Kidney epithelial cell (primary cell): Measurements from ENCODE around the gene MBOAT1. TPM values are rescaled to one million over a fixed set of nuclear protein-coding genes. Genes with fewer than 3 reads are reported as not detected.

Experiments used
- DNase-seq: peaks from one replicate; pipeline ENCODE4 v3.0.0-alpha.2; 2010; ENCODE audit warnings: low read depth
- H3K27me3 ChIP-seq: 2 replicates; pipeline ENCODE4 v1.6.0; 2011; ENCODE audit warnings: low read length; ENCODE audit not compliant: control insufficient read depth, insufficient read depth
- H3K36me3 ChIP-seq: 2 replicates; pipeline ENCODE4 v1.5.1; 2011; ENCODE audit warnings: low read length; ENCODE audit not compliant: control insufficient read depth, insufficient read depth
- H3K4me3 ChIP-seq: 2 replicates; pipeline ENCODE4 v1.5.1; 2011; ENCODE audit warnings: low read depth, mild to moderate bottlenecking, control low read depth, low read length
- CTCF ChIP-seq: IDR thresholded peaks from 2 replicates; pipeline ENCODE4 v1.5.1; 2011; ENCODE audit warnings: mild to moderate bottlenecking, moderate library complexity, low read length, control low read depth, inconsistent platforms; ENCODE audit not compliant: insufficient read depth, poor library complexity, severe bottlenecking
- total RNA-seq: library from RNA; depleted of rRNA; stranded (reverse); fragments of >200 nt; gene quantifications from 2 replicates; pipeline ENCODE4 v1.2.3, GENCODE V29; 2015

MBOAT1 gene
- total RNA-seq, 1 donor from 2014 or later: 12.0 TPM

DNA sequence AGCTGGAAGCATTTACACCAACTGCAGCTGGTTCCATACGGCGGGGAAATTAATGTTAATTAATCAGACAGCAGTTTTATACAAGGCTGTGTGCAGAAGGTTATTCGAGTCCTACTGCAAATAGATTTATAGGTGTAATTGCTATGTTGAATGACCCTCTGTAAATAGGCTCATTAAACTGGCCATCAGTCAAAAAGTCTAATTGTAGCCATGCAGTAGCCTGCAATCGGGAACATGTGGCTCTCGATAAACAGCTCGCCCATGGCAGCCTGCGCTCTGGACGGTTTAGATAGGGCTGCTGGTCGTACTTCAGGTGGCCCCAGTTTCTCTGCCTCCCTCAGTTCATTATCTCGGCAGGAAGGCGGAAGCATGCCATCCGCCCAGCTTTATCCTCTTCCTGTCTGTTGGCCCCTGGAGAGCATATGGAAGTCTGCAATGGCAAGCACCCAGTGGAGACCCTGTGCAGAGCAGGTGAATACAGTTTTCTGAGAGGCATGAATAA lies 143.2 kb downstream of the MBOAT1 start:
- Histone ChIP-seq H3K27me3 (no peaks in the 10 kb centered on the region), H3K36me3 (no peaks in the 10 kb centered on the region), H3K4me3 (no peak overlapping the region)
- DNase-seq: no peak
- TF ChIP-seq CTCF: no peak

GRCh38 chr6:20068421-20068988 lies 143.8 kb downstream of the MBOAT1 start:
- H3K4me3 ChIP-seq: no peak overlapping the region

GRCh38 chr6:20061952-20062351 lies 150.3 kb downstream of the MBOAT1 start:
- TF ChIP-seq CTCF: no peak
- DNase-seq: no peak
- Histone ChIP-seq H3K36me3 (no peaks in the 10 kb centered on the region), H3K27me3 (no peaks in the 10 kb centered on the region), H3K4me3 (no peak overlapping the region)

More at GRCh38 chr6:20068421-20068988, 143.8 kb downstream of the MBOAT1 start:
- TF ChIP-seq CTCF: no peak
- DNase-seq: no peak
- no peaks in the 10 kb centered on the region for H3K36me3 ChIP-seq
- no peaks in the 10 kb centered on the region for H3K27me3 ChIP-seq

DNA sequence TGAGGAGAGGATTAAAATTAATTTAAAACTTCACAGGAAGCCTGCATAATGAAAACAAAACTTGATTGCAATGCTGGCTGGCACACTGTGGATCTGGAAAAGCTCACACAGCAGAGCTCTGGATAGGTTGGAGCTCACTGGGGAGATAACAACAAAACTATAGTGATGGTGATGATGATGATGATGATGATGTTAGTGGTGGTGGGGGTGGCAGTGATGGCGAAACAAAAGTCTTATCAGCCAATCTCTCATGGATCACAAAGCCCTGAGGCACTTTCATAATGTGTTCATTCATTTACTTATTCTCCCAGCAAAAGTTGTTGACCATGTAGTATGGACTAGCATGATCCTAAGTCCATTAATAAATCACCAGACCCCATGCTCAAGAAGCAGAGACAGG lies 152.0 kb downstream of the MBOAT1 start:
- H3K4me3 ChIP-seq: no peak overlapping the region
- DNase-seq: no peak
- TF ChIP-seq CTCF: no peak
- H3K36me3 ChIP-seq: no peaks in the 10 kb centered on the region
- no peaks in the 10 kb centered on the region for H3K27me3 ChIP-seq

GRCh38 chr6:20058912-20059311 lies 153.4 kb downstream of the MBOAT1 start:
- TF ChIP-seq CTCF: no peak
- Histone ChIP-seq H3K4me3 (no peak overlapping the region), H3K27me3 (no peaks in the 10 kb centered on the region), H3K36me3 (no peaks in the 10 kb centered on the region)
- DNase-seq: no peak
